GM19240 (cell line): ENCODE results near the gene LYPD6B.

Experiments
- DNase-seq: peaks from one replicate; pipeline ENCODE4 v3.0.0; 2011; ENCODE audit warnings: low spot score; ENCODE audit not compliant: insufficient read length

Gene LYPD6B

GRCh38 chr2:149156971-149157740, 118.7 kb downstream of the LYPD6B start:
- no peak for DNase-seq

- no peak for DNase-seq
Measured at GRCh38 chr2:149158957-149159356, 120.5 kb downstream of the LYPD6B start.

GRCh38 chr2:149160195-149160594, 121.7 kb downstream of the LYPD6B start:
- no peak for DNase-seq

- DNase-seq = peak; percentile 27
Measured at GRCh38 chr2:149160701-149161217, 122.3 kb downstream of the LYPD6B start.

- no peak for DNase-seq
Measured at GRCh38 chr2:149161481-149162225, 123.2 kb downstream of the LYPD6B start.

- no peak for DNase-seq
Measured at GRCh38 chr2:149164296-149164695, 125.8 kb downstream of the LYPD6B start.

- DNase-seq = no peak
Measured at GRCh38 chr2:149164827-149165226, 126.3 kb downstream of the LYPD6B start.

GRCh38 chr2:149167001-149167780, 128.7 kb downstream of the LYPD6B start:
- DNase-seq = no peak

- DNase-seq = no peak
Measured at GRCh38 chr2:149167941-149168340, 129.4 kb downstream of the LYPD6B start.

- DNase-seq = no peak
Measured at GRCh38 chr2:149169656-149170055, 131.2 kb downstream of the LYPD6B start.

- no peak for DNase-seq
Measured at GRCh38 chr2:149170156-149170555, 131.7 kb downstream of the LYPD6B start.

- DNase-seq = no peak
Measured at GRCh38 chr2:149170911-149171310, 132.4 kb downstream of the LYPD6B start.

GRCh38 chr2:149173220-149173619, 134.7 kb downstream of the LYPD6B start:
- DNase-seq = no peak

- DNase-seq = no peak
Measured at GRCh38 chr2:149175956-149176355, 137.5 kb downstream of the LYPD6B start.

- DNase-seq = no peak
Measured at GRCh38 chr2:149178612-149179011, 140.1 kb downstream of the LYPD6B start.

- no peak for DNase-seq
Measured at GRCh38 chr2:149180226-149180875, 141.9 kb downstream of the LYPD6B start.

GRCh38 chr2:149183187-149183586, 144.7 kb downstream of the LYPD6B start:
- DNase-seq = no peak

GRCh38 chr2:149184991-149185390, 146.5 kb downstream of the LYPD6B start:
- DNase-seq = no peak

GRCh38 chr2:149185942-149186490, 147.5 kb downstream of the LYPD6B start:
- DNase-seq = no peak

- no peak for DNase-seq
Measured at GRCh38 chr2:149187057-149187456, 148.6 kb downstream of the LYPD6B start.

- DNase-seq = no peak
Measured at GRCh38 chr2:149188291-149188690, 149.8 kb downstream of the LYPD6B start.
